COR-L47 (cell line): ENCODE results near the gene STH.

Experiments used
- DNase-seq: peaks from one replicate; lab custom pipeline; 2025; lab: John Stamatoyannopoulos, UW

The STH gene

GRCh38 chr17:46047856-46048255 is 48.8 kb downstream of the STH start:
- DNase-seq: no peak
